Measurements from ENCODE around the gene RIT2.

Gene RIT2

GRCh38 chr18:42954887-42955286 lies 160.6 kb downstream of the RIT2 start:
- H3K9me2 ChIP-seq (ENCODE audit: low read depth, low read length): no peaks in the 10 kb centered on the region
- no peak overlapping the region for H3K4me3 ChIP-seq (ENCODE audit: low read depth, low read length, poor library complexity, severe bottlenecking)
- H3K9me3 ChIP-seq (ENCODE audit: low read length): no peaks in the 10 kb centered on the region
- H3K9ac ChIP-seq (ENCODE audit: low read length): no peak overlapping the region
- no peak overlapping the region for H3K27ac ChIP-seq (ENCODE audit: low read depth, low read length, poor library complexity, severe bottlenecking)
- no peaks in the 10 kb centered on the region for H4K20me1 ChIP-seq (ENCODE audit: insufficient read depth, low read length)
- H3F3A ChIP-seq (ENCODE audit: insufficient read depth, low read length): no peaks in the 10 kb centered on the region
- no peaks in the 10 kb centered on the region for H3K79me2 ChIP-seq (ENCODE audit: insufficient read depth, low read length)
- no peaks in the 10 kb centered on the region for H3K4me1 ChIP-seq (ENCODE audit: insufficient read depth, low read length, severe bottlenecking)
- no peak for TF ChIP-seq CTCF (IDR thresholded peaks at IDR 0.05; ENCODE audit: low read length)
- TF ChIP-seq EZH2 (IDR thresholded peaks at IDR 0.05; ENCODE audit: borderline replicate concordance, low read length): no peak
- no peak overlapping the region for H3K4me2 ChIP-seq (ENCODE audit: low read length)
- H3K36me3 ChIP-seq (ENCODE audit: insufficient read depth, low read length): no peaks in the 10 kb centered on the region
- H3K27me3 ChIP-seq (ENCODE audit: insufficient read depth, low read length): no peaks in the 10 kb centered on the region
- no peak overlapping the region for H2AFZ ChIP-seq (ENCODE audit: low read length)

GRCh38 chr18:42953306-42953705 lies 162.2 kb downstream of the RIT2 start:
- no peaks in the 10 kb centered on the region for H3K4me1 ChIP-seq (ENCODE audit: insufficient read depth, low read length, severe bottlenecking)
- no peaks in the 10 kb centered on the region for H3K9me3 ChIP-seq (ENCODE audit: low read length)
- H3K4me3 ChIP-seq (ENCODE audit: low read depth, low read length, poor library complexity, severe bottlenecking): no peak overlapping the region
- no peaks in the 10 kb centered on the region for H3K27me3 ChIP-seq (ENCODE audit: insufficient read depth, low read length)
- H3K9ac ChIP-seq (ENCODE audit: low read length): no peak overlapping the region
- H3K27ac ChIP-seq (ENCODE audit: low read depth, low read length, poor library complexity, severe bottlenecking): no peak overlapping the region
- H3K36me3 ChIP-seq (ENCODE audit: insufficient read depth, low read length): no peaks in the 10 kb centered on the region
- no peaks in the 10 kb centered on the region for H3K9me2 ChIP-seq (ENCODE audit: low read depth, low read length)
- no peaks in the 10 kb centered on the region for H3K79me2 ChIP-seq (ENCODE audit: insufficient read depth, low read length)
- H3F3A ChIP-seq (ENCODE audit: insufficient read depth, low read length): no peaks in the 10 kb centered on the region
- H3K4me2 ChIP-seq (ENCODE audit: low read length): no peak overlapping the region
- no peaks in the 10 kb centered on the region for H4K20me1 ChIP-seq (ENCODE audit: insufficient read depth, low read length)
- H2AFZ ChIP-seq (ENCODE audit: low read length): no peak overlapping the region
- TF ChIP-seq EZH2 (IDR thresholded peaks at IDR 0.05; ENCODE audit: borderline replicate concordance, low read length): no peak
- TF ChIP-seq CTCF (IDR thresholded peaks at IDR 0.05; ENCODE audit: low read length): no peak

- H3K9me3 ChIP-seq (ENCODE audit: low read length): no peaks in the 10 kb centered on the region
- H3K4me2 ChIP-seq (ENCODE audit: low read length): no peak overlapping the region
- no peak overlapping the region for H3K4me3 ChIP-seq (ENCODE audit: low read depth, low read length, poor library complexity, severe bottlenecking)
- H2AFZ ChIP-seq (ENCODE audit: low read length): no peak overlapping the region
- no peaks in the 10 kb centered on the region for H3K4me1 ChIP-seq (ENCODE audit: insufficient read depth, low read length, severe bottlenecking)
- H3K9ac ChIP-seq (ENCODE audit: low read length): no peak overlapping the region
- no peaks in the 10 kb centered on the region for H3F3A ChIP-seq (ENCODE audit: insufficient read depth, low read length)
- H3K79me2 ChIP-seq (ENCODE audit: insufficient read depth, low read length): no peaks in the 10 kb centered on the region
- no peaks in the 10 kb centered on the region for H3K27me3 ChIP-seq (ENCODE audit: insufficient read depth, low read length)
- H3K27ac ChIP-seq (ENCODE audit: low read depth, low read length, poor library complexity, severe bottlenecking): no peak overlapping the region
- no peak for TF ChIP-seq EZH2 (IDR thresholded peaks at IDR 0.05; ENCODE audit: borderline replicate concordance, low read length)
- TF ChIP-seq CTCF (IDR thresholded peaks at IDR 0.05; ENCODE audit: low read length): no peak
- H3K36me3 ChIP-seq (ENCODE audit: insufficient read depth, low read length): no peaks in the 10 kb centered on the region
- H3K9me2 ChIP-seq (ENCODE audit: low read depth, low read length): no peaks in the 10 kb centered on the region
- no peaks in the 10 kb centered on the region for H4K20me1 ChIP-seq (ENCODE audit: insufficient read depth, low read length)
These were observed 164.8 kb downstream of the RIT2 start for GRCh38 chr18:42950732-42951131.

All from OCI-LY1 (cell line).